ENCODE results near the gene ANO4.

ANO4 gene

GRCh38 chr12:100956311-100956852 is 161.8 kb downstream of the ANO4 start:
- no peak for TF ChIP-seq CTCF (IDR thresholded peaks at IDR 0.05; ENCODE audit: low read depth, low read length)
- Histone ChIP-seq H3K4me1 (no peaks in the 10 kb centered on the region), H3K4me3 (ENCODE audit: low read depth, low read length) (no peak overlapping the region), H3K27me3 (no peaks in the 10 kb centered on the region), H3K9me3 (no peaks in the 10 kb centered on the region), H3K36me3 (no peaks in the 10 kb centered on the region)
- no peak for DNase-seq

- no peaks in the 10 kb centered on the region for H3K9me3 ChIP-seq
- H3K27me3 ChIP-seq, result no peaks in the 10 kb centered on the region
- H3K4me1 ChIP-seq, result no peaks in the 10 kb centered on the region
- no peaks in the 10 kb centered on the region for H3K36me3 ChIP-seq
- no peak for TF ChIP-seq CTCF (IDR thresholded peaks at IDR 0.05; ENCODE audit: low read depth, low read length)
- H3K4me3 ChIP-seq (ENCODE audit: low read depth, low read length), result no peak overlapping the region
- DNase-seq, result no peak
These were observed 164.9 kb downstream of the ANO4 start for GRCh38 chr12:100959481-100959880.

GRCh38 chr12:100962086-100962712 is 167.6 kb downstream of the ANO4 start:
- Histone ChIP-seq H3K9me3 (no peaks in the 10 kb centered on the region), H3K27me3 (no peaks in the 10 kb centered on the region), H3K36me3 (no peaks in the 10 kb centered on the region), H3K4me1 (no peaks in the 10 kb centered on the region), H3K4me3 (ENCODE audit: low read depth, low read length) (no peak overlapping the region)
- no peak for TF ChIP-seq CTCF (IDR thresholded peaks at IDR 0.05; ENCODE audit: low read depth, low read length)
- DNase-seq, result no peak

- TF ChIP-seq CTCF (IDR thresholded peaks at IDR 0.05; ENCODE audit: low read depth, low read length), result no peak
- Histone ChIP-seq H3K36me3 (no peaks in the 10 kb centered on the region), H3K4me1 (no peaks in the 10 kb centered on the region), H3K9me3 (no peaks in the 10 kb centered on the region), H3K27me3 (no peaks in the 10 kb centered on the region), H3K4me3 (ENCODE audit: low read depth, low read length) (no peak overlapping the region)
- no peak for DNase-seq
These were observed 168.8 kb downstream of the ANO4 start for GRCh38 chr12:100963381-100963780.

GRCh38 chr12:100964028-100964427 is 169.5 kb downstream of the ANO4 start:
- DNase-seq, result no peak
- H3K4me1 ChIP-seq, result no peaks in the 10 kb centered on the region
- no peak overlapping the region for H3K4me3 ChIP-seq (ENCODE audit: low read depth, low read length)
- no peaks in the 10 kb centered on the region for H3K9me3 ChIP-seq
- TF ChIP-seq CTCF (IDR thresholded peaks at IDR 0.05; ENCODE audit: low read depth, low read length), result no peak
- no peaks in the 10 kb centered on the region for H3K27me3 ChIP-seq
- no peaks in the 10 kb centered on the region for H3K36me3 ChIP-seq

GRCh38 chr12:100967189-100967588 is 172.6 kb downstream of the ANO4 start:
- DNase-seq, result no peak
- no peaks in the 10 kb centered on the region for H3K36me3 ChIP-seq
- H3K9me3 ChIP-seq, result no peaks in the 10 kb centered on the region

More at GRCh38 chr12:100967189-100967588, 172.6 kb downstream of the ANO4 start:
- TF ChIP-seq CTCF (IDR thresholded peaks at IDR 0.05; ENCODE audit: low read depth, low read length), result no peak
- Histone ChIP-seq H3K27me3 (no peaks in the 10 kb centered on the region), H3K4me1 (no peaks in the 10 kb centered on the region), H3K4me3 (ENCODE audit: low read depth, low read length) (no peak overlapping the region)

Data from BE2C (cell line).